Ramos (cell line): ENCODE results near the gene PLD3.

Experiments used
- in situ Hi-C: fragments of 300-500 bp; cut with MboI; formaldehyde crosslinking; loops from one replicate; pipeline ENCODE4 v1.14.3; 2022; ENCODE audit warnings: low sequenced_read_pairs; ENCODE audit not compliant: unreplicated experiment

The PLD3 gene

GRCh38 chr19:40348125-40348913 is at the start of gene PLD3, which contains the start of gene C19orf47:
Gene PLD3, plus strand, starts transcription at chr19:40348695. Its CDS starts 17,789 bp downstream, at chr19:40366484.
Gene C19orf47, minus strand, starts transcription at chr19:40348397. Its CDS starts 6,540 bp downstream, at chr19:40341857.
- in situ Hi-C loops, result no loop called here

- in situ Hi-C loops, result no loop called here
Observed at GRCh38 chr19:40300668-40301067, 47.8 kb upstream of the PLD3 start.

- in situ Hi-C loops, result no loop called here
Observed at GRCh38 chr19:40302224-40303011, 46.1 kb upstream of the PLD3 start.

GRCh38 chr19:40303765-40304164 is 44.7 kb upstream of the PLD3 start:
- in situ Hi-C loops, result no loop called here

GRCh38 chr19:40304306-40304705 is 44.2 kb upstream of the PLD3 start:
- in situ Hi-C loops, result no loop called here

- in situ Hi-C loops, result no loop called here
Observed at GRCh38 chr19:40305403-40305802, 43.1 kb upstream of the PLD3 start.

- in situ Hi-C loops, result no loop called here
Observed at GRCh38 chr19:40309666-40310065, 38.8 kb upstream of the PLD3 start.

GRCh38 chr19:40312533-40312932 is 36.0 kb upstream of the PLD3 start:
- in situ Hi-C loops, result no loop called here

GRCh38 chr19:40313229-40313983 is 35.1 kb upstream of the PLD3 start:
- in situ Hi-C loops, result no loop called here

GRCh38 chr19:40314656-40315055 is 33.8 kb upstream of the PLD3 start:
- in situ Hi-C loops, result no loop called here

GRCh38 chr19:40315812-40316470 is 32.6 kb upstream of the PLD3 start:
- in situ Hi-C loops, result no loop called here

GRCh38 chr19:40317338-40317737 is 31.2 kb upstream of the PLD3 start:
- in situ Hi-C loops, result no loop called here

- in situ Hi-C loops, result no loop called here
Observed at GRCh38 chr19:40320558-40320935, 27.9 kb upstream of the PLD3 start.

GRCh38 chr19:40321076-40321475 is 27.4 kb upstream of the PLD3 start:
- in situ Hi-C loops, result no loop called here

- in situ Hi-C loops, result no loop called here
Observed at GRCh38 chr19:40321566-40322270, 26.8 kb upstream of the PLD3 start.

GRCh38 chr19:40322271-40322610 is 26.3 kb upstream of the PLD3 start:
- in situ Hi-C loops, result no loop called here

- in situ Hi-C loops, result no loop called here
Observed at GRCh38 chr19:40322951-40323615, 25.4 kb upstream of the PLD3 start.

- in situ Hi-C loops, result no loop called here
Observed at GRCh38 chr19:40323705-40324104, 24.8 kb upstream of the PLD3 start.

GRCh38 chr19:40326201-40326600 is 22.3 kb upstream of the PLD3 start:
- in situ Hi-C loops, result no loop called here
